OCI-LY1 (cell line): ENCODE data around the gene IGF1R.

ENCODE experiments used
- CTCF ChIP-seq: fragments of 200-600 bp; sonication (generic), shearing (Covaris generic); IDR thresholded peaks from 2 replicates; pipeline ENCODE4 v1.5.1; 2017; ENCODE audit warnings: mild to moderate bottlenecking, antibody characterized with exemption, low read length, moderate library complexity, mixed read lengths
- EZH2 ChIP-seq: fragments of 200-600 bp; sonication (generic), shearing (Covaris generic); IDR thresholded peaks from 2 replicates; pipeline ENCODE4 v1.8.0; 2017; ENCODE audit warnings: borderline replicate concordance, mixed run types, mild to moderate bottlenecking, antibody characterized with exemption, low read length, moderate library complexity, mixed read lengths

DNA sequence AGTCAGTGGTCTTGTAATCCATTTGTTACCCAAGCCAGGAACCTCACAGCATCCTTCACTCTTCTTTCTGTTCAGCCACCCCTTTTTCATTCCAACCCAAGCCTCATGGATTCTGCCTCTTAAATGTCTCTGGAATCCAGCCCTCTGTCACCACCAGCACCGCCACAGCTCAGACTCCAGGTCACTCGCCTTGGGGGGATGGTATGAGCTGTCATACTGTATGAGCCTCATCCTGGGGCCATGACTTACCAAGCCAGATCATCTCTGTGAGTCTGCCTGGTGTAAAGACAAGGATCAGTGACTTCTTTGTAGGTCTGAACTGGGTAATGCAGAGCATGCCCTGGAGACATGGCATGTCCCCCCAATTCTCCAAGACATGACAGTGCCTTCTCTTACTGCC lies 279.7 kb downstream of the IGF1R start:
- TF ChIP-seq CTCF (no peak), EZH2 (no peak)
